Skeletal muscle tissue (tissue), 4 donors: ENCODE results near the gene TGFB1I1. TPM values are rescaled to one million over a fixed set of nuclear protein-coding genes. Genes with fewer than 3 reads are reported as not detected.

Experiments
- H3K27ac ChIP-seq: one replicate; pipeline ENCODE4 v1.7.0; 2013; ENCODE audit warnings: mild to moderate bottlenecking, low read depth, low read length, inconsistent platforms
- H3K27me3 ChIP-seq, 3 donors: one replicate each; pipeline ENCODE4 v1.7.0; 2013; ENCODE audit warnings: low read length in 3 of 3; ENCODE audit not compliant: control insufficient read depth in 3 of 3, insufficient read depth in 3 of 3
- H3K36me3 ChIP-seq, 3 donors: one replicate each; pipeline ENCODE4 v1.7.0; 2013; ENCODE audit warnings: low read length in 3 of 3; ENCODE audit not compliant: control insufficient read depth in 3 of 3, insufficient read depth in 3 of 3
- H3K4me1 ChIP-seq, 3 donors: one replicate each; pipeline ENCODE4 v1.7.0; 2013; ENCODE audit warnings: low read length in 3 of 3, mild to moderate bottlenecking in 3 of 3; ENCODE audit not compliant: control insufficient read depth in 3 of 3, insufficient read depth in 3 of 3
- H3K4me3 ChIP-seq, 3 donors: one replicate each; pipeline ENCODE4 v1.7.0; 2013; ENCODE audit warnings: low read length in 3 of 3
- H3K9ac ChIP-seq, 3 donors: one replicate each; pipeline ENCODE4 v1.7.0; 2013; ENCODE audit warnings: low read length in 3 of 3, mild to moderate bottlenecking in 3 of 3, moderate library complexity in 2 of 3, low read depth in 1 of 3
- H3K9me3 ChIP-seq, 3 donors: one replicate each; pipeline ENCODE4 v1.7.0; 2013; ENCODE audit warnings: low read length in 3 of 3; ENCODE audit not compliant: control insufficient read depth in 3 of 3
- total RNA-seq: library from RNA; depleted of rRNA; stranded (reverse); fragments of >200 nt; gene quantifications from one replicate; pipeline ENCODE4 v1.2.3, GENCODE V29; 2014
- donor health status: Osteomylitis.

TGFB1I1 gene
- total RNA-seq, 1 donor from 2014 or later: 30.8 TPM

DNA sequence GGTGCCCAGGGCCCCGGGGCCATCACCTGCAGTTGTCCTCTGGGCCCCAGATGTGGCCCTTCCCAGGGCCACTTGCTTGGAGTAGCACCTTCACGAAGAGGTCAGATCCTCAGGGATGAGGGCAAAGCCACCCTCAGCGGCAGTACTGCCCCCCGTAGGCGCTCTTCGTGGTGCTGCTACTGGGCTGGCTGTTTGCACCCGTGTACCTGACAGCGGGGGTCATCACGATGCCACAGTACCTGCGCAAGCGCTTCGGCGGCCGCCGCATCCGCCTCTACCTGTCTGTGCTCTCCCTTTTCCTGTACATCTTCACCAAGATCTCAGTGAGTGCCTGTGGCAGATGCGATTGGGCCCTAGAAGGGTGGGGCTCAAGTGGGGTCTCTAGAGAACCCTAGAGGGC, 13.6 kb downstream of the TGFB1I1 start:
- Histone ChIP-seq H3K27ac (no peak overlapping the region), H3K4me1 (peaks cover 18 to 22% (median 21%) of the 10 kb centered on the region in 3 donors), H3K9ac (no peak overlapping the region), H3K36me3 (peaks cover 1 to 4% (median 2%) of the 10 kb centered on the region in 3 donors), H3K27me3 (peaks cover 43 to 47% (median 47%) of the 10 kb centered on the region in 3 donors), H3K9me3 (no peaks in the 10 kb centered on the region), H3K4me3 (no peak overlapping the region)

DNA sequence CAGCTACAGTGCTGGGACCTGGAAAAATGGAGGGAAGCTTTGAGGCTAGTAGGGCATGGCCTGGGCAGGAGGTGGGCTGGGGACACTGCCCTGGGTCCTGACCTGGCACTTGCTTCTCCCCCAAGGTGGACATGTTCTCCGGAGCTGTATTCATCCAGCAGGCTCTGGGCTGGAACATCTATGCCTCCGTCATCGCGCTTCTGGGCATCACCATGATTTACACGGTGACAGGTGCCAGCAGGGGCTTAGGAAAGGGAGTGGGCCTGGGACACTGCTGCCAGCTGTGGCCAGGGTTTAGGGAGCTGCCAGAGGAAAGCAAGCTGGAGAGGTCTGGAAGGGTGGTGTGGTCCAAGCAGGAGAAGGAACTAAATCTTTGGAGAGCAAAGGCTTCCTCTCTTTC, 14.1 kb downstream of the TGFB1I1 start:
- Histone ChIP-seq H3K27me3 (peaks cover 43 to 47% (median 47%) of the 10 kb centered on the region in 3 donors), H3K9ac (no peak overlapping the region), H3K4me3 (no peak overlapping the region), H3K27ac (no peak overlapping the region), H3K4me1 (peaks cover 15 to 21% (median 18%) of the 10 kb centered on the region in 3 donors), H3K36me3 (peaks cover 2 to 8% (median 3%) of the 10 kb centered on the region in 3 donors), H3K9me3 (no peaks in the 10 kb centered on the region)

GRCh38 chr16:31487071-31487719, 15.2 kb downstream of the TGFB1I1 start:
- Histone ChIP-seq H3K27me3 (peaks cover 42 to 47% (median 43%) of the 10 kb centered on the region in 3 donors), H3K9me3 (no peaks in the 10 kb centered on the region), H3K36me3 (peaks cover 8 to 16% (median 9%) of the 10 kb centered on the region in 3 donors), H3K4me1 (peaks cover 15 to 21% (median 18%) of the 10 kb centered on the region in 3 donors), H3K9ac (peak overlapping the region; percentile 45 to 68 (median 51)), H3K27ac (no peak overlapping the region), H3K4me3 (peak overlapping the region; percentile 62 to 73 (median 63))

DNA sequence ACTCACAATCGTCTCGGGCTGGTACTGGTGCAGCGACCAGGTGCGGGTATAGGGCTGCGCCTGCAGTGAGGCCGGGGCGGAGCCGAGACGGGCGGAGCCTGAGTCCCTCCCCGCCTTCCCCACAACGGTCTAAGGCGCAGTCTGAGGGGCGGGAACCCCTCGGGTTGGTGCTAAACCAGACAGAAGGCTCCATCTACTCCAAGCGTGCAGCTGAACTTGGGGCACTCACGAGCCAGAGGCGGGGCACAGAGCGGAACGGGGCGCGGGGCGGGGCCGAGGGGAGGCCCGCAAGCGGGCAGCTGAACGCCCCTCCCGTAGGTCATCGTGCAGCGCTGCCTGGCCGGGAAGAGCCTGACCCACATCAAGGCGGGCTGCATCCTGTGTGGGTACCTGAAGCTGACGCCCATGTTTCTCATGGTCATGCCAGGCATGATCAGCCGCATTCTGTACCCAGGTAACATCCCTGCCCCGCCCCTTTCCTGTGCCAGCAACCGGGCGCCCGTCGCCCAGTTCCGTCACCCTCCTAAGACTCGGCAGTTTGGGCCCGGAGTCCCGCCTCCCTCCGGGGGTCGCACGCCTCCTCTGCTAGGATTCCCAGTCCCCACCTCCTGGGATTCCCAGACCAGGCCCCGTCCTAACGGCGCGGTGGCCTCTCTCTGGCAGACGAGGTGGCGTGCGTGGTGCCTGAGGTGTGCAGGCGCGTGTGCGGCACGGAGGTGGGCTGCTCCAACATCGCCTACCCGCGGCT, 15.9 kb downstream of the TGFB1I1 start:
- peaks cover 42 to 47% (median 43%) of the 10 kb centered on the region in 3 donors for H3K27me3 ChIP-seq
- peaks cover 15 to 21% (median 18%) of the 10 kb centered on the region in 3 donors for H3K4me1 ChIP-seq
- peaks cover 15 to 23% (median 16%) of the 10 kb centered on the region in 3 donors for H3K36me3 ChIP-seq
- H3K9ac ChIP-seq: peak overlapping the region; percentile 45 to 68 (median 51)
- H3K27ac ChIP-seq: no peak overlapping the region
- peak overlapping the region; percentile 62 to 73 (median 63) for H3K4me3 ChIP-seq
- H3K9me3 ChIP-seq: no peaks in the 10 kb centered on the region

DNA sequence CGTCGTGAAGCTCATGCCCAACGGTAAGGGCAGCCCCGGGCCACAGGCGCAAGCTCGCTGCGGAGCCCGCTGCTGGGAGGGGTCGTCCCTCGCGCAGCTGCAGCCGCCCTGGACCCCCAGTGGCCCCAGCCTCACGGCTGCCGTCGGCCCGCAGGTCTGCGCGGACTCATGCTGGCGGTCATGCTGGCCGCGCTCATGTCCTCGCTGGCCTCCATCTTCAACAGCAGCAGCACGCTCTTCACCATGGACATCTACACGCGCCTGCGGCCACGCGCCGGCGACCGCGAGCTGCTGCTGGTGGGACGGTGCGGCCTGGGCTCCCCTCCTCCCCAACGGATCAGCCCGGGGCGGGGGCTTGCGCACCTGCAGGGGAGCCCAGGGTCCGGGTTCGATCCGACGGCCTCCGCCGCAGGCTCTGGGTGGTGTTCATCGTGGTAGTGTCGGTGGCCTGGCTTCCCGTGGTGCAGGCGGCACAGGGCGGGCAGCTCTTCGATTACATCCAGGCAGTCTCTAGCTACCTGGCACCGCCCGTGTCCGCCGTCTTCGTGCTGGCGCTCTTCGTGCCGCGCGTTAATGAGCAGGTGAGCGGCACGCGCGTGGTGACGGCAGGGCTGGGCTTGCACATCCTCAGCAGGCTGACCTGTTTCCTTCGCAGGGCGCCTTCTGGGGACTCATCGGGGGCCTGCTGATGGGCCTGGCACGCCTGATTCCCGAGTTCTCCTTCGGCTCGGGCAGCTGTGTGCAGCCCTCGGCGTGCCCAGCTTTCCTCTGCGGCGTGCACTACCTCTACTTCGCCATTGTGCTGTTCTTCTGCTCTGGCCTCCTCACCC, 16.7 kb downstream of the TGFB1I1 start:
- peak overlapping the region in 2 of 3 donors; percentile 63 to 73 for H3K4me3 ChIP-seq
- peaks cover 23 to 31% (median 24%) of the 10 kb centered on the region in 3 donors for H3K36me3 ChIP-seq
- H3K27ac ChIP-seq: no peak overlapping the region
- H3K9me3 ChIP-seq: no peaks in the 10 kb centered on the region
- H3K27me3 ChIP-seq: peaks cover 42 to 47% (median 43%) of the 10 kb centered on the region in 3 donors
- peaks cover 15 to 21% (median 18%) of the 10 kb centered on the region in 3 donors for H3K4me1 ChIP-seq
- peak overlapping the region in 1 of 3 donors; percentile 68 for H3K9ac ChIP-seq

- Histone ChIP-seq H3K27ac (no peak overlapping the region), H3K9ac (no peak overlapping the region), H3K4me1 (peaks cover 15 to 21% (median 18%) of the 10 kb centered on the region in 3 donors), H3K4me3 (no peak overlapping the region), H3K36me3 (peaks cover 24 to 32% (median 29%) of the 10 kb centered on the region in 3 donors), H3K9me3 (no peaks in the 10 kb centered on the region), H3K27me3 (peaks cover 42 to 47% (median 43%) of the 10 kb centered on the region in 3 donors)
These were observed 17.3 kb downstream of the TGFB1I1 start for GRCh38 chr16:31489298-31489564.

DNA sequence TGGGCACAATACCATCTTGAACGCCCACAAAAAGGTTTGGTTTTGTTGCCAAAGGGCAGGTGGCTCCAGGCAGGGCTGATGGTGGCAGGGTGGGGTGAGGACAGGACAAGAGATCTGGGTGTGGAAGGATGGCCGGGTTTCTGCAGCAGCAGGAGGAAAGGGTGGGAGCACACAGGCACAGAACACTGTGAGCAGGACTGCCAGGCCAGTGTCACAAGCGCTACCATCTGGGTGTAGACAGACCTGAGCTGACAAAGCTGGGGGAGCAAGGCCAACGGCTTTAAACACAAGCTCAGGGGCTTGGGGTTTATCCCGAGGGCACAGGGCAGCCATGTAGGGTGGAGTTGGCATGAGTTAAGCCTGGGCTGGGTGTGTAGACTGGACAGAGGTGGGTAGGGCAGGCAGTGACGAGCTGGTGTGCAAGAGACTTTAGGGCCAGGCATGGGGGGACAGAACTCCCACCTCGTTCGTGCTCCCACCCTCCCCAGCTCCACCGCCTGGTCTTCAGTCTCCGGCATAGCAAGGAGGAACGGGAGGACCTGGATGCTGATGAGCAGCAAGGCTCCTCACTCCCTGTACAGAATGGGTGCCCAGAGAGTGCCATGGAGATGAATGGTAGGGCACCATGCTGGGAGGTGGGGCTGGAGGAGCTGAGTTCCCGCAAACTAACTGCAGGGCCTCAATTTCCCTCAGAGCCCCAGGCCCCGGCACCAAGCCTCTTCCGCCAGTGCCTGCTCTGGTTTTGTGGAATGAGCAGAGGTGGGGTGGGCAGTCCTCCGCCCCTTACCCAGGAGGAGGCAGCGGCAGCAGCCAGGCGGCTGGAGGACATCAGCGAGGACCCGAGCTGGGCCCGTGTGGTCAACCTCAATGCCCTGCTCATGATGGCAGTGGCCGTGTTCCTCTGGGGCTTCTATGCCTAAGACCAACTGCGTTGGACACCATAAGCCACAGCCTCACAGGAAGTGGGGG, 17.9 kb downstream of the TGFB1I1 start:
- Histone ChIP-seq H3K27ac (no peak overlapping the region), H3K36me3 (peaks cover 28 to 38% (median 35%) of the 10 kb centered on the region in 3 donors), H3K27me3 (peaks cover 37 to 41% (median 37%) of the 10 kb centered on the region in 3 donors), H3K9me3 (no peaks in the 10 kb centered on the region), H3K4me1 (peaks cover 15 to 21% (median 18%) of the 10 kb centered on the region in 3 donors), H3K9ac (no peak overlapping the region), H3K4me3 (no peak overlapping the region)

- Histone ChIP-seq H3K9me3 (no peaks in the 10 kb centered on the region), H3K4me3 (no peak overlapping the region), H3K27me3 (peaks cover 17 to 24% (median 21%) of the 10 kb centered on the region in 3 donors), H3K36me3 (peaks cover 47 to 58% (median 53%) of the 10 kb centered on the region in 3 donors), H3K9ac (no peak overlapping the region), H3K27ac (no peak overlapping the region), H3K4me1 (peaks cover 15 to 21% (median 18%) of the 10 kb centered on the region in 3 donors)
These were observed 19.9 kb downstream of the TGFB1I1 start for GRCh38 chr16:31491778-31492418.
